ENCODE results near the gene EFCAB7.

GRCh38 chr1:63621698-63622097 is 98.4 kb downstream of the EFCAB7 start:
- no peak for TF ChIP-seq CTCF (IDR thresholded peaks at IDR 0.05 in 8 of 11, conservative IDR thresholded peaks at IDR 0.05 in 3 of 11)
- TF ChIP-seq POLR2AphosphoS5 (IDR thresholded peaks at IDR 0.05) = no peak
